Liver (tissue), 9 donors: ENCODE data around the gene PLK1. TPM values are rescaled to one million over a fixed set of nuclear protein-coding genes. Genes with fewer than 3 reads are reported as not detected.
A peak's percentile ranks its signal among the peaks of the same experiment; 100 is the strongest.

Experiments
- DNase-seq: peaks from one replicate; pipeline ENCODE4 v3.0.0-alpha.2; 2017; ENCODE audit warnings: low spot score
- H3K27ac ChIP-seq, 2 donors: one replicate each; pipeline ENCODE4 v1.7.0; 2013; ENCODE audit warnings: inconsistent platforms in 2 of 2, low read length in 2 of 2, control low read depth in 1 of 2, low read depth in 1 of 2, mild to moderate bottlenecking in 1 of 2
- H3K27me3 ChIP-seq, 4 donors: one replicate each; pipeline versions ENCODE4 v1.6.1 to v1.7.0; 2013; ENCODE audit warnings: low read length in 3 of 4, inconsistent platforms in 1 of 4, mild to moderate bottlenecking in 1 of 4, moderate library complexity in 1 of 4; ENCODE audit not compliant: control insufficient read depth in 4 of 4, insufficient read depth in 4 of 4
- H3K36me3 ChIP-seq, 4 donors: one replicate each; pipeline versions ENCODE4 v1.6.1 to v1.7.0; 2013; ENCODE audit warnings: low read length in 3 of 4, mild to moderate bottlenecking in 3 of 4, low read depth in 1 of 4, moderate library complexity in 1 of 4; ENCODE audit not compliant: control insufficient read depth in 4 of 4, insufficient read depth in 3 of 4
- H3K4me1 ChIP-seq, 4 donors: one replicate each; pipeline versions ENCODE4 v1.6.1 to v1.7.0; 2013; ENCODE audit warnings: low read length in 3 of 4, mild to moderate bottlenecking in 3 of 4, moderate library complexity in 1 of 4; ENCODE audit not compliant: control insufficient read depth in 4 of 4, insufficient read depth in 4 of 4
- H3K4me3 ChIP-seq, 3 donors: one replicate each; pipeline versions ENCODE4 v1.6.1 to v1.7.0; 2013; ENCODE audit warnings: low read length in 3 of 3, control low read depth in 1 of 3, low read depth in 1 of 3, mild to moderate bottlenecking in 1 of 3
- H3K9ac ChIP-seq, 2 donors: one replicate each; pipeline ENCODE4 v1.7.0; 2013; ENCODE audit warnings: low read length in 2 of 2, mild to moderate bottlenecking in 2 of 2, moderate library complexity in 2 of 2, control low read depth in 1 of 2, low read depth in 1 of 2
- H3K9me3 ChIP-seq, 4 donors: one replicate each; pipeline versions ENCODE4 v1.6.1 to v1.7.0; 2013; ENCODE audit warnings: low read length in 3 of 4; ENCODE audit not compliant: control insufficient read depth in 4 of 4
- ATF3 ChIP-seq: IDR thresholded peaks from 2 replicates; pipeline ENCODE4 v1.6.1; 2016; ENCODE audit warnings: antibody characterized with exemption
- EGR1 ChIP-seq, 2 donors: IDR thresholded peaks; 2 replicates each; pipeline ENCODE4 v1.6.1; 2016 to 2018; ENCODE audit warnings: antibody characterized with exemption in 2 of 2, low read depth in 2 of 2
- FOXA1 ChIP-seq: IDR thresholded peaks from 2 replicates; pipeline ENCODE4 v1.6.1; 2016; ENCODE audit warnings: antibody characterized with exemption
- FOXA2 ChIP-seq: IDR thresholded peaks from 2 replicates; pipeline ENCODE4 v1.6.1; 2016; ENCODE audit warnings: antibody characterized with exemption
- GABPA ChIP-seq, 2 donors: IDR thresholded peaks in 1 of 2; conservative IDR thresholded peaks in 1 of 2; 2 replicates each; pipeline ENCODE4 v1.6.1; 2016; ENCODE audit warnings: antibody characterized with exemption in 2 of 2, mild to moderate bottlenecking in 1 of 2, moderate library complexity in 1 of 2
- HNF4A ChIP-seq, 2 donors: conservative IDR thresholded peaks; 2 replicates each; pipeline ENCODE4 v1.6.1; 2016; ENCODE audit warnings: antibody characterized with exemption in 2 of 2, mild to moderate bottlenecking in 2 of 2
- HNF4G ChIP-seq: IDR thresholded peaks from 2 replicates; pipeline ENCODE4 v1.6.1; 2016; ENCODE audit warnings: antibody characterized with exemption
- JUND ChIP-seq, 2 donors: IDR thresholded peaks; 2 replicates each; pipeline ENCODE4 v1.6.1; 2016; ENCODE audit warnings: antibody characterized with exemption in 2 of 2
- NR2F2 ChIP-seq: IDR thresholded peaks from 2 replicates; pipeline ENCODE4 v1.6.1; 2016; ENCODE audit warnings: antibody characterized with exemption
- RAD21 ChIP-seq, 2 donors: IDR thresholded peaks; 2 replicates each; pipeline ENCODE4 v1.6.1; 2016; ENCODE audit warnings: antibody characterized with exemption in 2 of 2, mild to moderate bottlenecking in 2 of 2
- RXRA ChIP-seq, 2 donors: IDR thresholded peaks; 2 replicates each; pipeline ENCODE4 v1.6.1; 2017 to 2018; ENCODE audit warnings: antibody characterized with exemption in 2 of 2, mild to moderate bottlenecking in 1 of 2
- SP1 ChIP-seq: IDR thresholded peaks from 2 replicates; pipeline ENCODE4 v1.6.1; 2018; ENCODE audit warnings: antibody characterized with exemption, mild to moderate bottlenecking
- TAF1 ChIP-seq: conservative IDR thresholded peaks from 2 replicates; pipeline ENCODE4 v1.6.1; 2016; ENCODE audit warnings: antibody characterized with exemption, mild to moderate bottlenecking
- YY1 ChIP-seq: IDR thresholded peaks from 2 replicates; pipeline ENCODE4 v1.6.1; 2016; ENCODE audit warnings: antibody characterized with exemption, mild to moderate bottlenecking
- WGBS: extraction: QIAGEN DNeasy Blood & Tissue Kit; methylation state at CpG from one replicate; pipeline ENCODE4 v1.1.7; 2013; 5-methylcytosine and 5-hydroxymethylcytosine counted together
- polyA plus RNA-seq, 2 donors: library from polyadenylated mRNA; stranded (reverse) in 1 of 2; unstranded in 1 of 2; fragments of 200-250 nt in 1 of 2; fragments of >200 nt in 1 of 2; fragmentation: Nextera tagmentation in 1 of 2; extraction: Ambion mirVana in 1 of 2; gene quantifications; one replicate each; pipeline versions ENCODE4 v1.2.1 to v1.2.3, GENCODE V29; 2013 to 2015
- total RNA-seq, 2 donors: library from RNA; depleted of rRNA; stranded (reverse); fragments of >200 nt; gene quantifications; one replicate each; pipeline ENCODE4 v1.2.3, GENCODE V29; 2014
- TF ChIP-seq, protein P1 (sequence below): IDR thresholded peaks from 2 replicates; pipeline ENCODE4 v1.6.1; 2016; ENCODE audit warnings: antibody characterized with exemption
- TF ChIP-seq, protein P2 (sequence below): fragments of 150-350 bp; IDR thresholded peaks from 2 replicates; pipeline ENCODE4 v1.5.1; 2017; ENCODE audit warnings: improper control_type of control experiment, low read depth, low read length; ENCODE audit not compliant: missing input control
- TF ChIP-seq, protein P3 (sequence below): IDR thresholded peaks from 2 replicates; pipeline ENCODE4 v1.6.1; 2016; ENCODE audit warnings: antibody characterized with exemption, mild to moderate bottlenecking
- TF ChIP-seq, protein P4 (sequence below): IDR thresholded peaks from 2 replicates; pipeline ENCODE4 v1.6.1; 2016; ENCODE audit warnings: antibody characterized with exemption
- donor health status: healthy.
- donor health status: healthy.
- donor health status: healthy.
- donor health status: healthy.
- donor health status: healthy.

The PLK1 gene
- total RNA-seq = 10 to 100 TPM in 1 of 2 donors, under 1 TPM in 1; 0.33 to 30.3 TPM
- 1 to 10 TPM; 1.2 to 3.4 TPM for polyA plus RNA-seq

DNA sequence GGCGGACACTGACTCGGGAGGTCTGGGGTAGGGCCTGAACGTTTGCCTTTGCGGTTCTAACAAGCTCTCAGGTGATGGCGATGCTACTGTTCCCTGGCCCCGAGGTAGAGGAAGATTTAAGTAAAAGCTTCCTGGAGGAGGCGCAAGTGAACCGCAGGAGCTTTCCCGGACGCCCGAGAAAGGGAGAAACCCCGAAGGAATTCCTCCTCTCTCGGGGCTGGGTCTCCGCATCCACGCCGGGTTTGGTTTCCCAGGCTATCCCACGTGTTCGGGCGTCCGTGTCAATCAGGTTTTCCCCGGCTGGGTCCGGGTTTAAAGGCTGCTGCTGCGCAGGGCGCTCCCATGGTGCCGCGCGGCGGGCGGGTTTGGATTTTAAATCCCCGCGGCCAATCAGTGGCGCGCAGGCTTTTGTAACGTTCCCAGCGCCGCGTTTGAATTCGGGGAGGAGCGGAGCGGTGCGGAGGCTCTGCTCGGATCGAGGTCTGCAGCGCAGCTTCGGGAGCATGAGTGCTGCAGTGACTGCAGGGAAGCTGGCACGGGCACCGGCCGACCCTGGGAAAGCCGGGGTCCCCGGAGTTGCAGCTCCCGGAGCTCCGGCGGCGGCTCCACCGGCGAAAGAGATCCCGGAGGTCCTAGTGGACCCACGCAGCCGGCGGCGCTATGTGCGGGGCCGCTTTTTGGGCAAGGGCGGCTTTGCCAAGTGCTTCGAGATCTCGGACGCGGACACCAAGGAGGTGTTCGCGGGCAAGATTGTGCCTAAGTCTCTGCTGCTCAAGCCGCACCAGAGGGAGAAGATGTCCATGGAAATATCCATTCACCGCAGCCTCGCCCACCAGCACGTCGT is at the start of gene PLK1:
TSS of gene PLK1 (plus strand) at position 460 of the 844 bp plus-strand sequence. CDS start at position 504, 44 bp downstream.
- Histone ChIP-seq H3K36me3 (peaks cover 0 to 13% (median 2%) of the 10 kb centered on the region in 4 donors), H3K4me3 (peak within 1 kb of the TSS; percentile 26 to 57 (median 52)), H3K9ac (peak within 1 kb of the TSS in 1 of 2 donors; percentile 62), H3K27ac (no peak within 1 kb of the TSS), H3K4me1 (peaks cover 0 to 14% (median 12%) of the 10 kb centered on the region in 4 donors), H3K27me3 (no peaks in the 10 kb centered on the region), H3K9me3 (no peaks in the 10 kb centered on the region)
- DNase-seq = peak; percentile 89
- TF ChIP-seq, protein P1, sequence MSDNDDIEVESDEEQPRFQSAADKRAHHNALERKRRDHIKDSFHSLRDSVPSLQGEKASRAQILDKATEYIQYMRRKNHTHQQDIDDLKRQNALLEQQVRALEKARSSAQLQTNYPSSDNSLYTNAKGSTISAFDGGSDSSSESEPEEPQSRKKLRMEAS = peak; percentile 81
- peak in 1 of 2 donors; percentile 56 for TF ChIP-seq GABPA (IDR thresholded peaks at IDR 0.05 in 1 of 2, conservative IDR thresholded peaks at IDR 0.05 in 1 of 2)
- peak; percentile 15 to 42 for TF ChIP-seq HNF4A (conservative IDR thresholded peaks at IDR 0.05)
- TF ChIP-seq SP1 = no peak
- TF ChIP-seq NR2F2 = no peak
- TF ChIP-seq EGR1 (IDR thresholded peaks at IDR 0.05; ENCODE audit: low read depth in 2 of 2) = no peak
- peak in 1 of 2 donors; percentile 14 for TF ChIP-seq RAD21 (IDR thresholded peaks at IDR 0.05)
- TF ChIP-seq, protein P2, sequence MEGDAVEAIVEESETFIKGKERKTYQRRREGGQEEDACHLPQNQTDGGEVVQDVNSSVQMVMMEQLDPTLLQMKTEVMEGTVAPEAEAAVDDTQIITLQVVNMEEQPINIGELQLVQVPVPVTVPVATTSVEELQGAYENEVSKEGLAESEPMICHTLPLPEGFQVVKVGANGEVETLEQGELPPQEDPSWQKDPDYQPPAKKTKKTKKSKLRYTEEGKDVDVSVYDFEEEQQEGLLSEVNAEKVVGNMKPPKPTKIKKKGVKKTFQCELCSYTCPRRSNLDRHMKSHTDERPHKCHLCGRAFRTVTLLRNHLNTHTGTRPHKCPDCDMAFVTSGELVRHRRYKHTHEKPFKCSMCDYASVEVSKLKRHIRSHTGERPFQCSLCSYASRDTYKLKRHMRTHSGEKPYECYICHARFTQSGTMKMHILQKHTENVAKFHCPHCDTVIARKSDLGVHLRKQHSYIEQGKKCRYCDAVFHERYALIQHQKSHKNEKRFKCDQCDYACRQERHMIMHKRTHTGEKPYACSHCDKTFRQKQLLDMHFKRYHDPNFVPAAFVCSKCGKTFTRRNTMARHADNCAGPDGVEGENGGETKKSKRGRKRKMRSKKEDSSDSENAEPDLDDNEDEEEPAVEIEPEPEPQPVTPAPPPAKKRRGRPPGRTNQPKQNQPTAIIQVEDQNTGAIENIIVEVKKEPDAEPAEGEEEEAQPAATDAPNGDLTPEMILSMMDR = no peak
- 4% methylated on average over 75 of the region's 75 CpGs for WGBS

DNA sequence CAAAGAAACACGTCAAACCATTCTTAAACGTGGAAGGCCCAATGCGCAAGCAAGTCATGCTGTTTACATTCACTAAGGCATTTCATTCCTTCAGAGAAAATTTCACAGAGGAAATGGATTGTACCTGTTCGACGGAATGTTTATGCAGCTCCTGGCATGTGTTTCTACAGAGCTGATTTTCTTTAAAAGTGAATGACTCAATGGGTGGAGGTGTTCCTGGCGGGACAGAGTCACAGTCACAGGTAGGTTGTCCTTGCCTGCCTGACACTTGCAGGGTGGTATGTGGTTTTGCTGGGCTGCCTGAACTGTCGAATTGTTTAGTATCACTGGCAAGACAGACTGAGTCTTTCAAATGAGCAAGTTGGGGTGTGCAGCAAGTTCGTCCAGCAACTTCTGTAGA is 49.2 kb upstream of the PLK1 start:
- DNase-seq = no peak
- TF ChIP-seq NR2F2 (no peak), SP1 (no peak), GABPA (IDR thresholded peaks at IDR 0.05 in 1 of 2, conservative IDR thresholded peaks at IDR 0.05 in 1 of 2) (no peak), FOXA2 (no peak), RAD21 (IDR thresholded peaks at IDR 0.05) (no peak), EGR1 (IDR thresholded peaks at IDR 0.05; ENCODE audit: low read depth in 2 of 2) (no peak), JUND (IDR thresholded peaks at IDR 0.05) (no peak), TAF1 (no peak), YY1 (no peak), RXRA (IDR thresholded peaks at IDR 0.05) (no peak), FOXA1 (no peak), HNF4A (conservative IDR thresholded peaks at IDR 0.05) (no peak), HNF4G (no peak), ATF3 (no peak)
- TF ChIP-seq, protein P2 = no peak
- TF ChIP-seq, protein P1 = no peak
- TF ChIP-seq, protein P3, sequence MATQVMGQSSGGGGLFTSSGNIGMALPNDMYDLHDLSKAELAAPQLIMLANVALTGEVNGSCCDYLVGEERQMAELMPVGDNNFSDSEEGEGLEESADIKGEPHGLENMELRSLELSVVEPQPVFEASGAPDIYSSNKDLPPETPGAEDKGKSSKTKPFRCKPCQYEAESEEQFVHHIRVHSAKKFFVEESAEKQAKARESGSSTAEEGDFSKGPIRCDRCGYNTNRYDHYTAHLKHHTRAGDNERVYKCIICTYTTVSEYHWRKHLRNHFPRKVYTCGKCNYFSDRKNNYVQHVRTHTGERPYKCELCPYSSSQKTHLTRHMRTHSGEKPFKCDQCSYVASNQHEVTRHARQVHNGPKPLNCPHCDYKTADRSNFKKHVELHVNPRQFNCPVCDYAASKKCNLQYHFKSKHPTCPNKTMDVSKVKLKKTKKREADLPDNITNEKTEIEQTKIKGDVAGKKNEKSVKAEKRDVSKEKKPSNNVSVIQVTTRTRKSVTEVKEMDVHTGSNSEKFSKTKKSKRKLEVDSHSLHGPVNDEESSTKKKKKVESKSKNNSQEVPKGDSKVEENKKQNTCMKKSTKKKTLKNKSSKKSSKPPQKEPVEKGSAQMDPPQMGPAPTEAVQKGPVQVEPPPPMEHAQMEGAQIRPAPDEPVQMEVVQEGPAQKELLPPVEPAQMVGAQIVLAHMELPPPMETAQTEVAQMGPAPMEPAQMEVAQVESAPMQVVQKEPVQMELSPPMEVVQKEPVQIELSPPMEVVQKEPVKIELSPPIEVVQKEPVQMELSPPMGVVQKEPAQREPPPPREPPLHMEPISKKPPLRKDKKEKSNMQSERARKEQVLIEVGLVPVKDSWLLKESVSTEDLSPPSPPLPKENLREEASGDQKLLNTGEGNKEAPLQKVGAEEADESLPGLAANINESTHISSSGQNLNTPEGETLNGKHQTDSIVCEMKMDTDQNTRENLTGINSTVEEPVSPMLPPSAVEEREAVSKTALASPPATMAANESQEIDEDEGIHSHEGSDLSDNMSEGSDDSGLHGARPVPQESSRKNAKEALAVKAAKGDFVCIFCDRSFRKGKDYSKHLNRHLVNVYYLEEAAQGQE = no peak
- TF ChIP-seq, protein P4, sequence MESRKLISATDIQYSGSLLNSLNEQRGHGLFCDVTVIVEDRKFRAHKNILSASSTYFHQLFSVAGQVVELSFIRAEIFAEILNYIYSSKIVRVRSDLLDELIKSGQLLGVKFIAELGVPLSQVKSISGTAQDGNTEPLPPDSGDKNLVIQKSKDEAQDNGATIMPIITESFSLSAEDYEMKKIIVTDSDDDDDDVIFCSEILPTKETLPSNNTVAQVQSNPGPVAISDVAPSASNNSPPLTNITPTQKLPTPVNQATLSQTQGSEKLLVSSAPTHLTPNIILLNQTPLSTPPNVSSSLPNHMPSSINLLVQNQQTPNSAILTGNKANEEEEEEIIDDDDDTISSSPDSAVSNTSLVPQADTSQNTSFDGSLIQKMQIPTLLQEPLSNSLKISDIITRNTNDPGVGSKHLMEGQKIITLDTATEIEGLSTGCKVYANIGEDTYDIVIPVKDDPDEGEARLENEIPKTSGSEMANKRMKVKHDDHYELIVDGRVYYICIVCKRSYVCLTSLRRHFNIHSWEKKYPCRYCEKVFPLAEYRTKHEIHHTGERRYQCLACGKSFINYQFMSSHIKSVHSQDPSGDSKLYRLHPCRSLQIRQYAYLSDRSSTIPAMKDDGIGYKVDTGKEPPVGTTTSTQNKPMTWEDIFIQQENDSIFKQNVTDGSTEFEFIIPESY = no peak
- WGBS = 95% methylated on average over 8 of the region's 8 CpGs
- Histone ChIP-seq H3K4me1 (no peaks in the 10 kb centered on the region), H3K27me3 (no peaks in the 10 kb centered on the region), H3K9me3 (no peaks in the 10 kb centered on the region), H3K36me3 (peaks cover 8 to 42% (median 19%) of the 10 kb centered on the region in 4 donors), H3K4me3 (no peak overlapping the region), H3K27ac (no peak overlapping the region), H3K9ac (no peak overlapping the region)
